Epithelial cell of prostate (primary cell): ENCODE results near the gene RNFT2.
A peak's percentile ranks its signal among the peaks of the same experiment; 100 is the strongest.

ENCODE experiments used
- DNase-seq: peaks from one replicate; pipeline ENCODE4 v3.0.0-alpha.2; 2011; ENCODE audit warnings: low read depth, low spot score
- H3K27ac ChIP-seq: fragments of 450-650 bp; 2 replicates; pipeline ENCODE4 v1.5.1; 2017; ENCODE audit warnings: mild to moderate bottlenecking

RNFT2 gene

DNA sequence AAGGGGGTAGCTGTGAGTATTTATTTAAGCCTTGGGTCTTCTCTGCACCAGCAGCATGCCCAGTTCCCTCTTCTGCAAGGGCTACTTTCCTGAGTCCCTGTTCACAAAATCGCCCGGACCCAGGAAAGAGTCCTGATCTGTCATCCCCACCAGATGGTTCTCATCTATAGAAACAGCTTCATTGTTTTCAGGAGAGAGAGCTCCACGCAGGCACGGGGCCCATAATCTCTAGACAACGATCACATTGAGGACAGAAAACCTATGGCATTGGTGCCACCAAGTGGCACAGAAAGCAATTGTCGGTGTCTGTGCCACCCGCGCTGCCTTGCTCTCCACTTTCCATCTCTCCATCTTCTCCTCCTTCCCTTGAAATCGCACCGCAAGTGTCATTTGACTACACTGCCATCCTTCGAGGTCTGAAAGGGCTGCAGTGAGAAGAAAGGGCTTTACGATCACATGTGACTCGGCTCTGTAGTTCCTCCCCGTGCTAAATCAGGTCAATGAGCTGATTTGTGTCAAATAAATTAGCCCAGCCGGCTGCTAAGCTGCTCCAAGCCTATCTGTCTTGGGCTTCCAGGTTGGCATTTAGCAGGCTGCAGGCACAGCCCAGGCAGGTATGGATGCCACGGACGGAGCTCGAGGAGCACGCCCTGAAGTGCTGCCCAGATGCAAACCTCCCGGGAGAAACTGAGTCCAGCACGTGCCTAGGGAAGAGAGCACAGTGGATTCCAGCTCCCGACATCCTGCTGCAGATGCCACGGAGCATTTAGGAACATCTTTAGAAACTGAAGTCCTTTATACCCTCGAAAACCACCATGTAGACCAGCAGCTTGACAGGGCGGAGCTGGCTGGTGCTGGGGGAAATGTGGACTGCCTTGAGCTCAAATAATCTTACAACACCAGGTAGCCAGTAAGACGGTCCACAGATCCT, 29.0 kb upstream of the RNFT2 start:
- DNase-seq, result no peak
- no peak overlapping the region for H3K27ac ChIP-seq

GRCh38 chr12:116709768-116710167, 28.3 kb upstream of the RNFT2 start:
- DNase-seq, result no peak
- H3K27ac ChIP-seq, result no peak overlapping the region

DNA sequence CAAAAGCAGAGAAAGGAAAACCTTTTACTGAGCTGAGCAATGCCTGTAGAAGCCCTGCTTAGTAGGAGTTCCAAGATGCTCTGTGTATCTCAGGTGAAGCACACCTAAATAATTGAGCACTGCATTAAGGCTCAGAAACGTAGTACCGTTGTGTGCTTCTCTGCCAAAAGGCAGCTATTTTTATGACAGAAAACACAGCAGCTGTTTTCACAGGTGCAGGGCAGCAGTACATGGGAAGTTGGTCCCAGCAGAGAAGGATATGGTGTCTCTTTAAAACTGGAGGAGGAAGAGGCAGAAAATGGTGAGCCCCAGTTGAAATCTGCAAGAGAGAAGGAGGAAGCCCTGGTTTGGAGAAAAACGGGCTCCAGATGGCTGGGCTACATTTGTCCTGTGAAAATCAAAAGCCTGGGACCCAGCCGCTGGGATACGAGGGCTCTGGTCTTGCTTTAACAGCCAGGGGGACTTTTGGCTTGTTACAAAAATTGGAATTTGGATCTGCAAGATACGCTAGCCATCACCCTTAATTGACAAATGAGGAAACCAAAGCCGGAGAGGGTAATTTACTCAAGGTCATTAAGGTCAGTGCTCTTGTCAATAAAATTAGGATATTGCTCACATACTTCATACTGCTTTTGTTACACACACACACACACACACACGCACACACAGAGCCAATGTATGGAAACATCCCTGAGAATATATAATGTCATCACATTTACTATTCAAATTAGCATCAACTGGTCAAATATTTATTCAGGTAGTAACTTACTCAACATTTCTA, 27.6 kb upstream of the RNFT2 start:
- DNase-seq, result no peak

GRCh38 chr12:116712458-116713303, 25.4 kb upstream of the RNFT2 start:
- DNase-seq, result no peak
- H3K27ac ChIP-seq, result peak overlapping the region; percentile 42

More for the DNA sequence above, 27.6 kb upstream of the RNFT2 start:
- H3K27ac ChIP-seq, result no peak overlapping the region

GRCh38 chr12:116713527-116713926, 24.6 kb upstream of the RNFT2 start:
- no peak for DNase-seq

DNA sequence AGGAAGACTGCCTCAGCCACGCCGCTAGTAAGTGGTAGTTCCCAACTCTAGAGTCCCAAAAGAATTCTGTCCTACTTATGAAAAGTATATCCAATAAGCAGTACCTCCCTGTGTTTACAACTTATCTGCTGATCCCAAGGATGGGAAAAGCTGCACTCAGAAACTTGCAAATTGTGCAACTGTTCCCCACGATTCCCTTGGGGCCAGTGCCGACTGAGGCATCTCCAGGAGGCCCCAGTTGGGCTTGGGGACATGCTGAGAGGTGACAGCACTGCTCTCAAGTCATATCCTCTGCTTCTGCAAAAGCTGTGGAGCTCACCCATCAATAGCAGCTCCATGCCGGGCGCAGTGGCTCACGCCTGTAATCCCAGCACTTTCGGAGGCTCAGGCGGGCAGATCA, 23.9 kb upstream of the RNFT2 start:
- no peak for DNase-seq
- no peak overlapping the region for H3K27ac ChIP-seq

More at GRCh38 chr12:116713527-116713926, 24.6 kb upstream of the RNFT2 start:
- no peak overlapping the region for H3K27ac ChIP-seq

DNA sequence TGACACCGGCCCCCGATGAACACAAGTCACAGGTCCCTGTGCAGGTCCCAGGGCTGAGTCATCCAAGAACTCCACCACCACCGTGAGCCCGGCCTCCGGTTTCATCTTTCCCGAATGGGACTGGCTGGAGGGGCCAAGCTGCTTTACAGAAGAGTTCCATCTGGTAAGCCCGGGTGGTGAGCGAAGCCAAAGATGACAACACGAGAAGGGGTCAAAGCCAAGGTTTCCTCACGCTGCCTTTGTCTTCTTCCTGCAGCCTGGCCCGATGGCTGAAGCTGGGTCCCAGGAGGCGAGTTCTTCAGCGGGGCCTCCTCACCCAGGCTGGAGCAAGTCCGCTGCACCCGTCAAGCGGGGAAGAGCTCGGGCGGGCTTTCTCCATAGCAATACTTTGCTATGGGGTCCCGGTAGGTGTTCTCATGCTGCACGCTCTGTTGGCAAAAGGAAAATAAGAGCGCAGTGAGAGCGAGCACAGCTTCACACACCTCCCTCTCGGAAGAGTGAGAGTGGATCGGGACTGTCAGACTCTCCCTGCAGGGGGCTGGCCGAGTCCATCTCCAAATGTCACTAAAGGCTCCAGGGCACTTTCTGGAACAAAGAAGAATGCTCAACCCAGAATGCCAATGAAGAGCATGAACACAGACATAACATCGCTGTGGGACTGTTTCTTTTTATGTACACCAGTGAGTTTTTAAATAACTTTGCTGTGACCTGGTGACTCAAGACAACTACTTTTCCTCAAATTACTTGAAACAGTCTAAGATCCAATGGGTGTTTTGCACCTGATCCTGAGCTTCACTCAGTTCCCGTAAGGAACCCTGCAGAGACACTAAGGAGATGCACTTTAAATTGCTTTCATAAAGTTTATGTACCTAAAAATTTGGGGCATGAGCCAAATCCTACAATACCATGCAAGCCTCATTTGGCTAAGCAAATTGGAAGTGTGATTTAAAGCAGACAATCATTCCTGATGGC, 20.4 kb upstream of the RNFT2 start:
- no peak overlapping the region for H3K27ac ChIP-seq
- no peak for DNase-seq

DNA sequence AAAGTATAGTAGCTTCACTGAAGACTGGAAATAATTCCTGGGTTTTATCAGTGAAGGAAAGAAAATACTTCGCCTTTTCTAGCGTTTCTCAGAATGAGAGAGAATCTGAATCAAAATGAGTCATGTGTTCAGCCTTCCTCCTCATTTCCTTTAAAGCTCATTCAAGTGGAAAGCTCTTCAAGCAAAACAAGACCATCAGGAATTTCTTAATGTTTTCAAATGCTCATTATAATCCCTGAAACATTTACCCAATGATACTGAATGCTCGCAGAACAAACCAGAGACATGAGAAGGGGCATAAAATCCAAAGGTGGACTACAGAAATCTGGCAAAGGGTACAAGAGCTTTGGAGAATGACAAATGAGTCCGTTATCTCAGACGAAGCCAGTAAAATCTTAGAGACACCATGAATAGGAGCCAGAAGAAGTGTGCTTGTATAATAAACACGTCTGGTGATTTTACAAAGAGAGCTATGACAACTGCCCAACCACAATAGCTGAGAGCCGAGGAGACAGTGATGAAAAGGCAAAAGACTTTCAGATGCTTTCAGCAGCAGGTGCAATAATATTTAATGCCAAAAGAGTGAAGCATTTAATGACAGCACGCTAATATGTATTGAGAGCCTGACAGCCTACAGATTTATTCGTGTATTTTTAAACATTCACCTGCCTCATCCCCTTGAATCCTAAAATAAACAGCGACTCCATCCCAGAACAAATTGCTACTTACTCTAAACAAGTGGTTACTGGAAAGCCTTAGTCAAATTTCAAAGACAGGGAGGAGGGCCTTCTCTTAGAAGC, 19.3 kb upstream of the RNFT2 start:
- no peak overlapping the region for H3K27ac ChIP-seq
- DNase-seq, result no peak

DNA sequence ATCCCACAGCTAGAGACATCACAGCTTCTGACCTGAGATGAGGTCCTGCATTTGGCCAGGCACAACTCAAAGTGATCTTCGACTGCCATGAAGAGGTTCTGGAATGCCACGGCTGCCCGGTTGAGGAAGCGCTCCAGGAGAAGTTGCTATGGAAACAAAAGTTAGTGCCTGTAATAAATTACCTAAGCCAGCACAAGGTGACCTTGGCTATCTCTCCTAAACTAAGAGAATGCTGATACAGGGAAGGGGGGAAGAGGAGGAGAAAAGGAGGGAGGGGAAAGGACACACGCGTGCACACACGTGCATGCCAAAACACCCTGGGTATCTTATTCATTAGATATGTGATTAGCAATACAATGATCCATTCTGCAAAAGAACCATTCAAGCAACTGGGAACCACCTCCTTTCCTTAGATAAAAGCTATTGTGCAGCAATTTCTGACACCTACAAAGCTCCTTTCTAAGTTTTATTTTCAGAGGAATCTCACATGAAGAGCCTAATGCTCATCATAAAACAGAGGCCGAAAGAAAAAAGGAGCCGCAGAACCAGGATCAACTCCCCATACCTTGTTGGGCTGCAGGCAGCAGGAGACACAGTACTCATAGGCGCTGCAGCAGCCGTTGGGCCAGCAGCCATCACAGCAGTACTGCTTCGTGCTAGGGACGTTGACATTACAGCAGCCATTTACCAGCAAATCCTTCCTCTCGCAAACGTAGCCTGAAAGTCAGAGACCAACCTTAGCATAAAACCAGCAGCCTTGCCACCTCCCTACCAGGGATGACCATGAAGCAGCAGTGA, 18.2 kb upstream of the RNFT2 start:
- H3K27ac ChIP-seq, result no peak overlapping the region
- DNase-seq, result no peak

DNA sequence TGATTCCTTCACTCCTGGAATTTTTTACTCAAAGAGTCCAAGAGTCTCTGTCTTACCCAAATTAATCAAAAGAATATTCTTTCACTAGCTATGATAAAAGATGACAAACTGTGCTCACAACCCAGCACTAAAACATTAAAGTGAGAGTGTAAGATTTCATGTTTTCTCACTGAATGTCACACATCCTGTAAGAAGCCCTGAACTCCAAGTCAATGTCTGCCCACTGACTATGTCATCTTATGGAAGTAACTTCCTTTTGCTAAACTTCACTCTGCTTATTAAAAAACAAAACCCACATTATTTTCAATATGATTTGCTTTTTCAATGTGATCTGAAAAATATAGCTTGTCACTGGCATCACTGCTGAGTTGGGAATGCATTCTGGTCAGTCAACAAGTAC, 15.9 kb upstream of the RNFT2 start:
- no peak for DNase-seq
- H3K27ac ChIP-seq, result no peak overlapping the region

- no peak overlapping the region for H3K27ac ChIP-seq
- DNase-seq, result no peak
Measured at GRCh38 chr12:116726694-116727093, 11.4 kb upstream of the RNFT2 start.

GRCh38 chr12:116727261-116727660, 10.9 kb upstream of the RNFT2 start:
- DNase-seq, result no peak
- H3K27ac ChIP-seq, result no peak overlapping the region

- no peak overlapping the region for H3K27ac ChIP-seq
- no peak for DNase-seq
Measured at GRCh38 chr12:116727891-116728290, 10.2 kb upstream of the RNFT2 start.

- DNase-seq, result no peak
- H3K27ac ChIP-seq, result no peak overlapping the region
Measured at GRCh38 chr12:116731801-116732200, 6.3 kb upstream of the RNFT2 start.

DNA sequence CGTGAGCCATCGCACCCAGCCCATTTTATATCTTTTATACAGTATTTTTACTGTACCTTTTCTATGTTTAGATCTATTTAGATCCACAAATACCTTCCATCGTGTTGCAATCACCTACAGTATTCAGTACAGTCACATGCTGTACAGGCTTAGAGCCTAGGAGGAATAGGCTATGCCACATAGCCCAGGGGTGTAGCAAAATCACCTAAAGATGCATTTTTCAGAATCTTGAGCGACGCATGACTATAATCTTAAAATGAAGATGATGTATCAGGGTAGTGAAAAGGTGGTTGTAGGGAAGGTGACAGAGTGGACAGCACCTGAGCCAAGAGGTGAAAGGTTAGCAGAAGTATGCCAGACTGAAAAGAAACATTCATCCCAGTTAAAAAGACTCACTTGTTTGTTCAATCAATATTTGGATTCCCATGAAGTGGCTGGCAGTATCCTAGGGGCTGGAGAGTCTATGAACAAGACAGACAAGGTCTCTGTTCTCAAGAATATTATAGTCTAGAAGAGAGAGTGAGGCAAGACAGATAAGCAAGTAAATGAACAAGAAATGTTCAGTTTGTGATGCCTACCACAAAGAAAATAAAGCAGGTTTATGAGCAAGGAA, 3.9 kb upstream of the RNFT2 start:
- H3K27ac ChIP-seq, result no peak overlapping the region
- DNase-seq, result no peak

DNA sequence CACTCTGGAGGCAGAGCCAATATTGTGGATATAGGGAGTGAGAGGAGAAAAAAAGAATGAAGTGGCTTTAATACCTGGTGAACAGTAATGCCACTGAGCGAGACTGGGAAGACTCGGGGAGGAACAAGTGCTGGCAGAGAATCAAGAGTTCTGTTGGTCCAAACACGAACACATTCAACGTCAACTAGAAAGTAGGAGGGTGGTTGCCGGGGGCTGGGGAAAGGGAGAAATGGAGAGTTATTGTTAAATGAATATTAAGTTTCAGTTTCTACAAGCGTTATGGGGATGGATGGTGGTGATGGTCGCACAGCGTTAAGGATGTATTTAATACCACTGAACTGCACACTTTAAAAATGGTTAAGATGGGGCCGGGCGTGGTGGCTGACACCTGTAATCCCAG, 3.0 kb upstream of the RNFT2 start:
- no peak overlapping the region for H3K27ac ChIP-seq

GRCh38 chr12:116735951-116736599, 2.0 kb upstream of the RNFT2 start:
- no peak overlapping the region for H3K27ac ChIP-seq
- DNase-seq, result no peak

More for the DNA sequence above, 3.0 kb upstream of the RNFT2 start:
- DNase-seq, result no peak
